Right lobe of liver (tissue), 4 donors: ENCODE data around the gene ADIPOR2.

Experiments
- POLR2A ChIP-seq: fragments of 450-650 bp; IDR thresholded peaks from one replicate; pipeline ENCODE4 v1.6.1; 2017; ENCODE audit warnings: antibody characterized with exemption, mild to moderate bottlenecking
- TF ChIP-seq, protein P1 (sequence below), 4 donors: fragments of 200-600 bp in 3 of 4; fragments of 450-650 bp in 1 of 4; IDR thresholded peaks; one replicate each; pipeline versions ENCODE4 v1.5.1 to v1.8.0; 2016 to 2022; ENCODE audit warnings: antibody characterized with exemption in 4 of 4, mild to moderate bottlenecking in 2 of 4
- donor health status: DM: no; HTN: no; CAD: no.
- donor health status: DM: no; HTN: no; CAD: no.
- donor health status: DM: no; HTN: yes; CAD: no.

GRCh38 chr12:1794440-1795090, 103.7 kb downstream of the ADIPOR2 start:
- no peak for TF ChIP-seq POLR2A
- TF ChIP-seq, protein P1, sequence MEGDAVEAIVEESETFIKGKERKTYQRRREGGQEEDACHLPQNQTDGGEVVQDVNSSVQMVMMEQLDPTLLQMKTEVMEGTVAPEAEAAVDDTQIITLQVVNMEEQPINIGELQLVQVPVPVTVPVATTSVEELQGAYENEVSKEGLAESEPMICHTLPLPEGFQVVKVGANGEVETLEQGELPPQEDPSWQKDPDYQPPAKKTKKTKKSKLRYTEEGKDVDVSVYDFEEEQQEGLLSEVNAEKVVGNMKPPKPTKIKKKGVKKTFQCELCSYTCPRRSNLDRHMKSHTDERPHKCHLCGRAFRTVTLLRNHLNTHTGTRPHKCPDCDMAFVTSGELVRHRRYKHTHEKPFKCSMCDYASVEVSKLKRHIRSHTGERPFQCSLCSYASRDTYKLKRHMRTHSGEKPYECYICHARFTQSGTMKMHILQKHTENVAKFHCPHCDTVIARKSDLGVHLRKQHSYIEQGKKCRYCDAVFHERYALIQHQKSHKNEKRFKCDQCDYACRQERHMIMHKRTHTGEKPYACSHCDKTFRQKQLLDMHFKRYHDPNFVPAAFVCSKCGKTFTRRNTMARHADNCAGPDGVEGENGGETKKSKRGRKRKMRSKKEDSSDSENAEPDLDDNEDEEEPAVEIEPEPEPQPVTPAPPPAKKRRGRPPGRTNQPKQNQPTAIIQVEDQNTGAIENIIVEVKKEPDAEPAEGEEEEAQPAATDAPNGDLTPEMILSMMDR (IDR thresholded peaks at IDR 0.05) = no peak
